Measurements from ENCODE around the gene NGF.
"Not testable (repeated sequence)": the region's sequence is repeated elsewhere in the genome, so short reads cannot be mapped to it uniquely, and the experiment has no call there.

Gene NGF

GRCh38 chr1:115337633-115338456, at the start of gene NGF:
TSS of gene NGF (minus strand) at chr1:115338249. CDS start at chr1:115286795, 51,454 bp downstream.
- peak; percentile 83 for DNase-seq (ENCODE audit: low read depth, low spot score)

- not testable (repeated sequence) for DNase-seq (ENCODE audit: low read depth, low spot score)
Observed at GRCh38 chr1:115383455-115383854, 45.4 kb upstream of the NGF start.

- no peak for DNase-seq (ENCODE audit: low read depth, low spot score)
Observed at GRCh38 chr1:115379943-115380342, 41.9 kb upstream of the NGF start.

- no peak for DNase-seq (ENCODE audit: low read depth, low spot score)
Observed at GRCh38 chr1:115377411-115377810, 39.4 kb upstream of the NGF start.

- DNase-seq (ENCODE audit: low read depth, low spot score) = no peak
Observed at GRCh38 chr1:115374598-115374997, 36.5 kb upstream of the NGF start.

- DNase-seq (ENCODE audit: low read depth, low spot score) = no peak
Observed at GRCh38 chr1:115373305-115373704, 35.3 kb upstream of the NGF start.

GRCh38 chr1:115365738-115366137, 27.7 kb upstream of the NGF start:
- no peak for DNase-seq (ENCODE audit: low read depth, low spot score)

GRCh38 chr1:115364780-115365155, 26.7 kb upstream of the NGF start:
- DNase-seq (ENCODE audit: low read depth, low spot score) = peak; percentile 6

GRCh38 chr1:115364046-115364779, 26.2 kb upstream of the NGF start:
- DNase-seq (ENCODE audit: low read depth, low spot score) = no peak

- DNase-seq (ENCODE audit: low read depth, low spot score) = no peak
Observed at GRCh38 chr1:115363171-115363570, 25.1 kb upstream of the NGF start.

GRCh38 chr1:115360505-115361129, 22.6 kb upstream of the NGF start:
- not testable (repeated sequence) for DNase-seq (ENCODE audit: low read depth, low spot score)

- not testable (repeated sequence) for DNase-seq (ENCODE audit: low read depth, low spot score)
Observed at GRCh38 chr1:115359787-115360452, 21.9 kb upstream of the NGF start.

GRCh38 chr1:115356356-115356755, 18.3 kb upstream of the NGF start:
- DNase-seq (ENCODE audit: low read depth, low spot score) = peak; percentile 47

GRCh38 chr1:115355069-115355468, 17.0 kb upstream of the NGF start:
- DNase-seq (ENCODE audit: low read depth, low spot score) = no peak

- no peak for DNase-seq (ENCODE audit: low read depth, low spot score)
Observed at GRCh38 chr1:115351143-115351542, 13.1 kb upstream of the NGF start.

- DNase-seq (ENCODE audit: low read depth, low spot score) = no peak
Observed at GRCh38 chr1:115348636-115349035, 10.6 kb upstream of the NGF start.

- no peak for DNase-seq (ENCODE audit: low read depth, low spot score)
Observed at GRCh38 chr1:115347282-115347681, 9.2 kb upstream of the NGF start.

- DNase-seq (ENCODE audit: low read depth, low spot score) = peak; percentile 12
Observed at GRCh38 chr1:115343200-115343737, 5.2 kb upstream of the NGF start.

- DNase-seq (ENCODE audit: low read depth, low spot score) = no peak
Observed at GRCh38 chr1:115341948-115342347, 3.9 kb upstream of the NGF start.

- DNase-seq (ENCODE audit: low read depth, low spot score) = no peak
Observed at GRCh38 chr1:115340879-115341278, 2.8 kb upstream of the NGF start.

GRCh38 chr1:115338457-115338820, 390 bp upstream of the NGF start:
- peak; percentile 40 for DNase-seq (ENCODE audit: low read depth, low spot score)

- DNase-seq (ENCODE audit: low read depth, low spot score) = no peak
Observed at GRCh38 chr1:115337276-115337632, 795 bp downstream of the NGF start.
